GM12891 (cell line): Measurements from ENCODE around the gene TARP.

Experiments used
- POLR2A ChIP-seq: IDR thresholded peaks from 2 replicates; pipeline ENCODE4 v1.6.1; 2011; ENCODE audit warnings: low read depth, low read length, control low read depth
- POLR2AphosphoS5 ChIP-seq: IDR thresholded peaks from 2 replicates; pipeline ENCODE4 v1.6.1; 2011; ENCODE audit warnings: low read depth, low read length, control low read depth
- TAF1 ChIP-seq: IDR thresholded peaks from 2 replicates; pipeline ENCODE4 v1.6.1; 2011; ENCODE audit warnings: low read depth, low read length, control low read depth

DNA sequence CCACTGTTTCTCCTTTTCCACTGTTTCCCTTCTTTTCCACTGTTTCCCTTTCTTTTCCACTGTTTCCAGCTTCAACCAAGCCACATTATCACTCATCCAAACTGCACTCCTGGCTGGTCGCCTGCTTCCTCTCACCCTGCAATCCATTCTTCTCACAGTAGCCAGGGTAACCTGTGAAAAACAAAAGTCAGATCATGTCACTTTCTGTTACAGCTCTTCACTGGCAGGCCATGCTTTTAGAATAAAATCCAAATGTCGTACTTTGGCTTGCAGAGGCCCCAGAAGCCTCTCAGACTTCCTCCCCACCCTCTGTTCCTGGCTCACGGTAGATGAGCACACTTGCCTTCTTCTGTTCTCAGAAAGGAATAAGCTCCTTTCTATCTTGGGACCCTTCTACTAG, 61.5 kb downstream of the TARP start:
- no peak for TF ChIP-seq TAF1
- TF ChIP-seq POLR2A = no peak
- no peak for TF ChIP-seq POLR2AphosphoS5
